ENCODE measurements around the gene DYNLRB1. TPM values are rescaled to one million over a fixed set of nuclear protein-coding genes. Genes with fewer than 3 reads are reported as not detected.
A peak's percentile ranks its signal among the peaks of the same experiment; 100 is the strongest.

DYNLRB1 gene
- total and polyA plus RNA-seq, 9 of the 15 experiments (the other 6 are each of a cell fraction or from before 2014, with no cell fraction given): 48.7 to 358 (median 121) TPM

- TF ChIP-seq ZNF518B (CRISPR knock-in tag; IDR thresholded peaks at IDR 0.05) (no peak), L3MBTL2 (IDR thresholded peaks at IDR 0.05) (peak; percentile 42; the same call in 1 of the 2 replicates), MBD1 (CRISPR knock-in tag; IDR thresholded peaks at IDR 0.05) (no peak), KDM1A (IDR thresholded peaks at IDR 0.05) (peak; percentile 81 to 90), TFAM (CRISPR knock-in tag; conservative IDR thresholded peaks at IDR 0.05) (no peak), ZNF707 (CRISPR knock-in tag; conservative IDR thresholded peaks at IDR 0.05) (no peak), CTBP1 (IDR thresholded peaks at IDR 0.05; ENCODE audit: borderline replicate concordance) (peak; percentile 74), TFE3 (CRISPR knock-in tag; IDR thresholded peaks at IDR 0.05) (no peak), MTA1 (IDR thresholded peaks at IDR 0.05; ENCODE audit: borderline replicate concordance) (no peak; the same call in 1 of the 2 replicates), CBFA2T3 (IDR thresholded peaks at IDR 0.05) (peak; percentile 66), SP1 (CRISPR knock-in tag; IDR thresholded peaks at IDR 0.05) (no peak), TRIM24 (IDR thresholded peaks at IDR 0.05) (0 out of 4 replicates have a peak, but pooled peaks of 1 of the 2 experiments have one; percentile 45), PTTG1 (tag; IDR thresholded peaks at IDR 0.05; ENCODE audit: low read depth) (no peak), DMBX1 (CRISPR knock-in tag; IDR thresholded peaks at IDR 0.05; ENCODE audit: borderline replicate concordance) (no peak), ZNF3 (CRISPR knock-in tag; IDR thresholded peaks at IDR 0.05) (no peak), RBM39 (optimal IDR thresholded peaks at IDR 0.05; ENCODE audit: low read depth, low read length) (no peak), CHD4 (IDR thresholded peaks at IDR 0.05; ENCODE audit: insufficient read depth, insufficient replicate concordance, low read depth, low read length, poor library complexity, severe bottlenecking) (no peak), TEAD1 (CRISPR knock-in tag; IDR thresholded peaks at IDR 0.05) (no peak), GTF2F1 (IDR thresholded peaks at IDR 0.05; ENCODE audit: low read depth, low read length) (no peak), MCM7 (IDR thresholded peaks at IDR 0.05) (no peak), STAT5B (CRISPR knock-in tag; IDR thresholded peaks at IDR 0.05) (no peak)
- TF ChIP-seq, protein P1, sequence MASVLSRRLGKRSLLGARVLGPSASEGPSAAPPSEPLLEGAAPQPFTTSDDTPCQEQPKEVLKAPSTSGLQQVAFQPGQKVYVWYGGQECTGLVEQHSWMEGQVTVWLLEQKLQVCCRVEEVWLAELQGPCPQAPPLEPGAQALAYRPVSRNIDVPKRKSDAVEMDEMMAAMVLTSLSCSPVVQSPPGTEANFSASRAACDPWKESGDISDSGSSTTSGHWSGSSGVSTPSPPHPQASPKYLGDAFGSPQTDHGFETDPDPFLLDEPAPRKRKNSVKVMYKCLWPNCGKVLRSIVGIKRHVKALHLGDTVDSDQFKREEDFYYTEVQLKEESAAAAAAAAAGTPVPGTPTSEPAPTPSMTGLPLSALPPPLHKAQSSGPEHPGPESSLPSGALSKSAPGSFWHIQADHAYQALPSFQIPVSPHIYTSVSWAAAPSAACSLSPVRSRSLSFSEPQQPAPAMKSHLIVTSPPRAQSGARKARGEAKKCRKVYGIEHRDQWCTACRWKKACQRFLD (CRISPR knock-in tag; IDR thresholded peaks at IDR 0.05): peak; percentile 78
These were observed 54.7 kb downstream of the DYNLRB1 start (continued) for GRCh38 chr20:34570859-34571306.

Data from K562 (cell line).